K562 (cell line): Measurements from ENCODE around the gene HAPSTR1. TPM values are rescaled to one million over a fixed set of nuclear protein-coding genes. Genes with fewer than 3 reads are reported as not detected.
"Not testable (repeated sequence)": the region's sequence is repeated elsewhere in the genome, so short reads cannot be mapped to it uniquely, and the experiment has no call there.

ENCODE experiments used
- AFF1 ChIP-seq, 2 experiments: fragments of 450-650 bp; IDR thresholded peaks; 2 replicates each; pipeline ENCODE4 v1.6.1; 2018; ENCODE audit warnings: mild to moderate bottlenecking in 2 of 2, low read depth in 1 of 2; ENCODE audit not compliant: partially characterized antibody in 2 of 2
- ATF1 ChIP-seq, 2 experiments: fragments of 450-650 bp in 1 of 2; IDR thresholded peaks; 2 replicates each; pipeline ENCODE4 v1.6.1; 2016; ENCODE audit warnings: missing compliant biosample characterization in 1 of 2, missing genetic modification characterization in 1 of 2
- E2F3 ChIP-seq: fragments of 250-450 bp; sonication (Bioruptor Pico); IDR thresholded peaks from 2 replicates; pipeline ENCODE4 v1.4.0; 2020; ENCODE audit warnings: mild to moderate bottlenecking
- EP400 ChIP-seq: fragments of 450-650 bp; IDR thresholded peaks from 2 replicates; pipeline ENCODE4 v1.6.1; 2017; ENCODE audit warnings: antibody characterized with exemption, mild to moderate bottlenecking, moderate library complexity
- FOXA3 ChIP-seq, 2 experiments: fragments of 450-650 bp in 1 of 2; sonication (generic) in 1 of 2; formaldehyde crosslinking; IDR thresholded peaks in 1 of 2; conservative IDR thresholded peaks in 1 of 2; 2 replicates each; pipeline versions ENCODE4 v1.4.0 to v1.8.0; 2020 to 2022; ENCODE audit warnings: mild to moderate bottlenecking in 2 of 2, missing genetic modification reagents in 1 of 2
- GATAD2A ChIP-seq: fragments of 450-650 bp; IDR thresholded peaks from 2 replicates; pipeline ENCODE4 v1.6.1; 2017
- IRF9 ChIP-seq: fragments of 450-650 bp; IDR thresholded peaks from 2 replicates; pipeline ENCODE4 v1.6.1; 2016; ENCODE audit warnings: missing biosample characterization, missing genetic modification characterization
- KLF6 ChIP-seq: fragments of 250-450 bp; sonication (Bioruptor Pico); IDR thresholded peaks from 2 replicates; pipeline ENCODE4 v1.4.0; 2020; ENCODE audit warnings: mild to moderate bottlenecking, moderate library complexity, borderline replicate concordance
- LCOR ChIP-seq: sonication (generic); formaldehyde crosslinking; IDR thresholded peaks from 2 replicates; pipeline ENCODE4 v1.8.0; 2022; ENCODE audit warnings: mild to moderate bottlenecking, missing genetic modification reagents
- NBN ChIP-seq: fragments of 450-650 bp; IDR thresholded peaks from 2 replicates; pipeline ENCODE4 v1.6.1; 2016; ENCODE audit warnings: low read depth, mild to moderate bottlenecking
- NCOR1 ChIP-seq: fragments of 450-650 bp; IDR thresholded peaks from 2 replicates; pipeline ENCODE4 v1.6.1; 2016; ENCODE audit warnings: mild to moderate bottlenecking, moderate library complexity
- NR2C2 ChIP-seq, 2 experiments: fragments of 200-800 bp in 1 of 2; sonication (Bioruptor generic) in 1 of 2; sonication (generic) in 1 of 2; formaldehyde crosslinking in 1 of 2; IDR thresholded peaks; 2 replicates each; pipeline versions ENCODE4 v1.6.1 to v1.8.0; 2016 to 2022; ENCODE audit warnings: mild to moderate bottlenecking in 1 of 2, missing compliant biosample characterization in 1 of 2, missing genetic modification characterization in 1 of 2, missing genetic modification reagents in 1 of 2
- TEAD1 ChIP-seq, 2 experiments: fragments of 450-650 bp in 1 of 2; sonication (generic) in 1 of 2; formaldehyde crosslinking; IDR thresholded peaks; 2 replicates each; pipeline versions ENCODE4 v1.4.0 to v1.8.0; 2020 to 2022; ENCODE audit warnings: mild to moderate bottlenecking in 2 of 2, missing genetic modification reagents in 1 of 2
- ZBTB17 ChIP-seq: fragments of 450-650 bp; formaldehyde crosslinking; IDR thresholded peaks from 2 replicates; pipeline ENCODE4 v1.4.0; 2020; ENCODE audit warnings: mild to moderate bottlenecking
- ZNF589 ChIP-seq: fragments of 200-800 bp; sonication (Bioruptor generic); IDR thresholded peaks from 2 replicates; pipeline ENCODE4 v1.6.1; 2016; ENCODE audit warnings: low read depth, missing genetic modification characterization, missing compliant biosample characterization
- ZNF644 ChIP-seq: fragments of 200-800 bp; sonication (Bioruptor generic); IDR thresholded peaks from 2 replicates; pipeline ENCODE4 v1.6.1; 2016; ENCODE audit warnings: low read depth, missing genetic modification characterization, missing compliant biosample characterization
- polyA plus RNA-seq, 8 experiments: library from polyadenylated mRNA; depleted of rRNA in 4 of 8; stranded (reverse) in 5 of 8; unstranded in 3 of 8; fragments of >200 nt; fragmentation: Nextera tagmentation in 2 of 8; fragmentation: Illumina TruSeq in 1 of 8; extraction: Ambion mirVana in 2 of 8; extraction: Trizol in 1 of 8; gene quantifications; 2 replicates each; pipeline versions ENCODE4 v1.2.1 to v1.2.3, GENCODE V29; 2011 to 2014; ENCODE audit warnings: inconsistent platforms in 1 of 8, missing spikeins in 1 of 8
- total RNA-seq, 7 experiments: library from RNA; depleted of rRNA in 6 of 7; stranded (reverse); fragments of >200 nt in 6 of 7; fragmentation: Illumina TruSeq in 2 of 7; extraction: Trizol in 2 of 7; gene quantifications; 2 replicates each; pipeline versions ENCODE4 v1.2.1 to v1.2.3, GENCODE V29; 2011 to 2021; ENCODE audit warnings: low replicate concordance in 1 of 7
- TF ChIP-seq, protein P1 (sequence below): fragments of 250-450 bp; sonication (Bioruptor Pico); IDR thresholded peaks from 2 replicates; pipeline ENCODE4 v1.4.0; 2020; ENCODE audit warnings: mild to moderate bottlenecking, moderate library complexity

The HAPSTR1 gene
- total and polyA plus RNA-seq, 9 of the 15 experiments (the other 6 are each of a cell fraction or from before 2014, with no cell fraction given), result 10.8 to 67.9 (median 36.5) TPM

- not testable (repeated sequence) for TF ChIP-seq ATF1, NR2C2 (CRISPR knock-in tag; IDR thresholded peaks at IDR 0.05)
- TF ChIP-seq ATF1 (tag; IDR thresholded peaks at IDR 0.05), result peak; percentile 83
- TF ChIP-seq ZNF644 (tag), result peak; percentile 90
- peak; percentile 54 to 88 for TF ChIP-seq AFF1 (IDR thresholded peaks at IDR 0.05; ENCODE audit: low read depth in 1 of 2, partially characterized antibody in 2 of 2)
- peak; percentile 96 for TF ChIP-seq ZNF589 (CRISPR knock-in tag)
- 0 out of 4 replicates have a peak, but pooled peaks have one; percentile 4 to 26 for TF ChIP-seq FOXA3 (CRISPR knock-in tag; conservative IDR thresholded peaks at IDR 0.05 in 1 of 2, IDR thresholded peaks at IDR 0.05 in 1 of 2)
- peak; percentile 77 for TF ChIP-seq NBN
- 0 out of 2 replicates have a peak, but pooled peaks have one; percentile 21 for TF ChIP-seq E2F3 (CRISPR knock-in tag)
- TF ChIP-seq NCOR1, result 0 out of 2 replicates have a peak, but pooled peaks have one; percentile 47
- peak; percentile 77 for TF ChIP-seq NR2C2 (tag; IDR thresholded peaks at IDR 0.05)
- peak; percentile 97 for TF ChIP-seq EP400
- peak; percentile 27; the same call in 1 of the 2 replicates for TF ChIP-seq LCOR
- peak; percentile 90 for TF ChIP-seq KLF6 (CRISPR knock-in tag)
- peak in 1 of 2 experiments; percentile 88; a peak in 2 of 4 replicates for TF ChIP-seq TEAD1 (CRISPR knock-in tag; IDR thresholded peaks at IDR 0.05)
- 0 out of 2 replicates have a peak, but pooled peaks have one; percentile 22 for TF ChIP-seq GATAD2A
- peak; percentile 85 for TF ChIP-seq IRF9 (tag)
- TF ChIP-seq ZBTB17, result peak; percentile 70
- TF ChIP-seq, protein P1, sequence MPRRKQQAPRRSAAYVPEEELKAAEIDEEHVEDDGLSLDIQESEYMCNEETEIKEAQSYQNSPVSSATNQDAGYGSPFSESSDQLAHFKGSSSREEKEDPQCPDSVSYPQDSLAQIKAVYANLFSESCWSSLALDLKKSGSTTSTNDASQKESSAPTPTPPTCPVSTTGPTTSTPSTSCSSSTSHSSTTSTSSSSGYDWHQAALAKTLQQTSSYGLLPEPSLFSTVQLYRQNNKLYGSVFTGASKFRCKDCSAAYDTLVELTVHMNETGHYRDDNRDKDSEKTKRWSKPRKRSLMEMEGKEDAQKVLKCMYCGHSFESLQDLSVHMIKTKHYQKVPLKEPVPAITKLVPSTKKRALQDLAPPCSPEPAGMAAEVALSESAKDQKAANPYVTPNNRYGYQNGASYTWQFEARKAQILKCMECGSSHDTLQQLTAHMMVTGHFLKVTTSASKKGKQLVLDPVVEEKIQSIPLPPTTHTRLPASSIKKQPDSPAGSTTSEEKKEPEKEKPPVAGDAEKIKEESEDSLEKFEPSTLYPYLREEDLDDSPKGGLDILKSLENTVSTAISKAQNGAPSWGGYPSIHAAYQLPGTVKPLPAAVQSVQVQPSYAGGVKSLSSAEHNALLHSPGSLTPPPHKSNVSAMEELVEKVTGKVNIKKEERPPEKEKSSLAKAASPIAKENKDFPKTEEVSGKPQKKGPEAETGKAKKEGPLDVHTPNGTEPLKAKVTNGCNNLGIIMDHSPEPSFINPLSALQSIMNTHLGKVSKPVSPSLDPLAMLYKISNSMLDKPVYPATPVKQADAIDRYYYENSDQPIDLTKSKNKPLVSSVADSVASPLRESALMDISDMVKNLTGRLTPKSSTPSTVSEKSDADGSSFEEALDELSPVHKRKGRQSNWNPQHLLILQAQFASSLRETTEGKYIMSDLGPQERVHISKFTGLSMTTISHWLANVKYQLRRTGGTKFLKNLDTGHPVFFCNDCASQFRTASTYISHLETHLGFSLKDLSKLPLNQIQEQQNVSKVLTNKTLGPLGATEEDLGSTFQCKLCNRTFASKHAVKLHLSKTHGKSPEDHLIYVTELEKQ (CRISPR knock-in tag), result peak; percentile 73
Observed at GRCh38 chr16:9078467-9079429, 12.7 kb upstream of the HAPSTR1 start (continued).
